GM19099 (cell line): ENCODE data around the gene CCDC192.

ENCODE experiments used
- POLR2A ChIP-seq: IDR thresholded peaks from 3 replicates; pipeline ENCODE4 v1.6.1; 2011; ENCODE audit warnings: low read depth; ENCODE audit not compliant: insufficient read length; ENCODE audit errors: extremely low read depth

CCDC192 gene

DNA sequence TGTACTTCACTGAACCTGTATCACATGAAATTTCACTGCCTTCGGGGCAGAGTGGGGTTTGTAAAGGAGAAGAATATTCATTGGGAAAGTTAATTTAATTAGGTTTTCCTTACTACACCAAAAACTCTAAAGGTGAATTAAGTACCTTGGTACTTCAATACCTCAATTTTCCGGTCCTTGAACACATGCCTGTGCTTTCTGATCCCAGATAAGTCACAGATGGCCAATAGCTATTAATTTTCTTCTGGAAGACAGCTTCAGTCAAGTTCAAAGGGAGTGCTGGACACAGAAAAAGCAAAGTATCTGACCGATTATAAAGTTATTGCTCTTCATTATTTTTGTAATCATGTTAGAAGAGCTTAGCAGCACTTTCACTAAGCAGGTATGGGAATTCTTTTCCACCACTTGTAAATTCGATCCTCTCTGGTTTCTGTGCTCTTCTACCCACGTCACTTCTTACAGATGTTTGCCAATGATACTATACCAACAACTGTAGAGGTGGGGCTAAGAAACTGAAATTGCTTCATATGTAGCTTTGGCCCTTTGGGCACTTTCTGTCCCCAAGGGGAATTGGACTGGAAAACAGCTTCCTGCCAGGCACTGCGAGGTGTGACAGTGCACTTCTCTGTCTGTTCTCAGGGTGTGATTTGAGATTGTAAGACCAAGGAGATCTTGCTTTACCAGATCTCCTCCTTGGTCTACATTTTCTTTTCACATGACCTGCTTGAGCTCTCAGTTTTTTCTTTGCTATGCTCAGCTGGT, 164.0 kb downstream of the CCDC192 start:
- no peak for TF ChIP-seq POLR2A

DNA sequence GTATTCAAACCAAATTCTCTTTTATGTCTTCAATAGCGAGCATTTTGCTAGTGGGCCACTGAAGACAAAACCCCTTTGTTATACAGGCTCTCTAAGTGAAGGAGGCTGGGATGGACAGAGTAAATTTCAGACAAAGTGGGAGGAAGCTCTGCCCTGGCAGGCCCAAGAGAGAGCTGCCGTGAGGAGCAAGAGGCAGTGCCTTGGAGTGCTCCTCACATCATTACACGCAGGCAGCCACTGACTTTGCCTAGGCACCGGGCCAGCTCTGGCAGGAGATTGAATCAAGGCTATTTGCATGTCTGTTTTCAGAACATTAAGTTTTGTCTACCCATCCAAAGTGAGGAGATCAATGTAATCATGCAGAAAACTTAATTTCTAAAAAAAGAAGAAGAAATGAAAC, 167.7 kb downstream of the CCDC192 start:
- no peak for TF ChIP-seq POLR2A

DNA sequence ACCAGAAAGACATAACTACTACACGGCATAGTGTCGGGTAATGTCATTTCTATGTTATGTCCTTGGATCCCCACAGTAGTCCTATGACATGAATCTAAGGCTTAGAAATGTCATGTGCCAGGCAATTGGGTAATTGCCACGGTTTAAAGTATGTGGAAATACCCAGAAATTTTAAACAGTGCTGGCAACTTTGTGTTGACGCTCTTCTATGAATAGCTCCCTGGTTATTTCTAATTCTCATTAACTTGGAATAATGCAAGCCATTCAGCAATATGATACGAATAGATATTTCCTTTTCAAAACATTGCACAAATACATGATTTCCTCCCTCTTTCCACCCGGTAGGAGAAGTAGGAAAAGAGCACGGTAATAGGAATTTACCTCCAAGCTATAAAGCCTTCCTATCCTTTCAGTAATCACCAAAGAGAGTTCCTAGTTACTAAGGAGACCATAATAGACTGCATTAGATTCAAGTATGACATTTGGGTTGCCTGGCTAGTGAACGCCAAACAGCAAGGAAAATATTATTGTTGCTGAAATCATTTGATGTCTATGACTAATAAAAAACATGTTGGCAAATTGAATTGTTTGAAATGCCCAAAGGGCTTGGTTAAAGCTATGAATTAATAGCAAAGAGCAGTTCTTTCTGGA, 168.4 kb downstream of the CCDC192 start:
- no peak for TF ChIP-seq POLR2A

DNA sequence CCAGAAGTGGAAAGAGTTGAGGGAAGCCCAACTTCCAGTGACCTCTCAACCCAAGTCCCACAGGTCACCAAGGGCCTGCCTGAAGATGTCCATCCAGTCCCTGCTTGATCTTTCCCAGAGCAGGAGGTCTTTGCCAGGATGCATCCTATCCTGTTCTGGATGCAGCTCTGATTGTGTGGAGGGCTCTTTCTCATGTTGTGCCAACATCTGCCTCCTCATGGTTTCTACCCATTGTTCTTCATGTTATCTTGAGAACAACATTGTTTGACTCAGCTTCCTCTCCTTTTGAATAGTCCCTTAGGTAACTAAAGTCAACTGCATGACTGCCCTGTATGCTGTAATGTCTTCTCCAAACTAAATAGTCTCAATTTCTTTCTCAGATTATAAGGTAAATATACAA, 169.3 kb downstream of the CCDC192 start:
- TF ChIP-seq POLR2A = no peak

- no peak for TF ChIP-seq POLR2A
Measured at GRCh38 chr5:127875235-127876021, 172.2 kb downstream of the CCDC192 start.

GRCh38 chr5:127876384-127876783, 173.2 kb downstream of the CCDC192 start:
- no peak for TF ChIP-seq POLR2A

DNA sequence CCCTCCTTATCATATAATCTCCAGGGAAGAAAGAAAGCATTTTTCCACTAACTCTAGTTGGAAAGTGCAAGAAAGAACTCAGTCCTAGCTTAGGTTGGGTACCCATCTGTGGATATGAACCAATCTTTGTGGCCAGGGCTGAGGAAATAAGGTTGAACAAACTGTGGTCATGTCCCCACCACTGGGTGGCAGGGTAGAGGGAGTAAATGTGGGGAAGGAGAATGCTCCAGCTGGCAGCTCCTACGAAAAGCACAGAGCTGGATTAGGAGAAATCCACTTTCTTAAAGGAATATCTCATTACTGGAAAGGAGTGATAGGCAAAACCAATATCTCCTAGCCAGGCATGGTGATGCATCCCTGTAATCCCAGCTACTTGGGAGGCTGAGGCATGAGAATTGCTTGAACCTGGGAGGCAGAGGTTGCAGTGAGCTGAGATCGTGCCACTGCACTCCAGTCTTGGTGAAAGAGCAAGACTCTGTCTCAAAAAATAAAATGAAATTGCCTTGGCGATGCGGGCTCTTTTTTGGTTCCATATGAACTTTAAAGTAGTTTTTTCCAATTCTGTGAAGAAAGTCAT, 175.1 kb downstream of the CCDC192 start:
- no peak for TF ChIP-seq POLR2A

DNA sequence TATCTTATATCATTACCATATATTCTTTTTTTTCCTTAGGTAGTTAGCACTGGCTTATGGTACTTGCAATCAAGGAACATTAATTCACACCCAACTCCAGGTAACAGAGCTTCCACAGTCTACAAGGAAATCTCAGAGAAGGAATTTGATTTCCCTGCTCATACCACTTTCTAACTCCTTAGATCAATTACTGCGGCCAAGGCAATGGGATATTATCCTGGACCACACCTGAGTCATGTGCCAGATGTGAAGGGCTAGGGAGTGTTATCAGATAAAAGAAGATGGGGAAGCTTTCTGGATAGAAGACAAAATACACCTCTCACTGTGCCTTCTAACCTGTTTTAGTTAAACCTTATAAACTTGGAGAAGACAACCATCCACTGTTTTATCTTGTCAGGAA, 181.2 kb downstream of the CCDC192 start:
- TF ChIP-seq POLR2A = no peak

- TF ChIP-seq POLR2A = no peak
Measured at GRCh38 chr5:127885176-127885575, 182.0 kb downstream of the CCDC192 start.

- no peak for TF ChIP-seq POLR2A
Measured at GRCh38 chr5:127886081-127886480, 182.9 kb downstream of the CCDC192 start.

DNA sequence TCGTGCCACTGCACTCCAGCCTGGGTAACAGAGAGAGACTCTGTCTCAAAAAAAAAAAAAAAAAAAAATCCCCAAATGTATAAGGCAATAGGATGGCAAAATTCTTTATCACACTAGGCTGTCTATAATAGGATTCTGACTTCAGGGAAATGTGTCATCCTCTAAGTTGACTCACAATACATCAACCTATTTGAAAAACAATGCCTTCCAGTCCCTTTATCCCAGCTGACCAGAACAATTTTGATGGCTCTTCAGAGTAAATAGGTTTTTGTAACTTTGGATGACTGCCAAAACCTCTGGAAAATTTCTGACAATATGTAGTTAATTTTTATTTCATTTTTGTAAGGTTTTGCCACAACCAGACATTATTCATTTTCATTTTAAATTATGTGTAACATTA, 184.1 kb downstream of the CCDC192 start:
- TF ChIP-seq POLR2A = no peak

- no peak for TF ChIP-seq POLR2A
Measured at GRCh38 chr5:127891942-127892341, 188.8 kb downstream of the CCDC192 start.

DNA sequence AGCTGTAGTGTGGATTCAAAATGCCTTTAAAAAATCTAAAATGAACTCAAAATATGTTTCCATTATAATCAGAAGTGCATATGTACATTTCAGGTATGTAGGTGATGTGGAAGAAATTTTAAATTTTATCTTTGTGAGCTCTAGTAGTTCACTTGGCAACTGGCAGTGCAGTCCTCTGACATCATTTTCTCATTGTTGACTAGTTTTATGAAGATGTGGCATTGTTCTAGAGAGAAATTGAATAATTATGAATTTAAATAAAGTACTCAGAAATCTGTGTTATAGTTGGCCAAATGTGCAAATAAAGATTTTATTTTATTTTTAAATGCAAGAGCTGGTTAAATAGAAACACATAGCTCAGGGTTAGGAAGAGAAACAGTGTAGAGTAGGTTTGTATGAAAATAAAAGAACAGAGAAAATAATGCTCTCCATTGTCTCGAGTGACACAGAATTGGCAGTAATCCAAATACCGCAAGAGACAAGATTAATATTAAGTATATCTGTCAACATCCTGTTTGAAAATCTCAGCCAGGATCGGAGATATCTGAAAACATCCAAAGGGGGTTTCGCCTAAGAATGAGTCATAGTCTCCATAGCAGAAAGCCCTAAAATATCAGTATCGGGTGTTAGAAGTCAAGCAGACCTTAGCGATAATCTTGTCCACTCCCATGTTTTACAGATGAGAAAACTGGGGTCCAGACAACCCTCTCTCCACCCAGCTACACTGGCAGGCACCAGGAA, 189.4 kb downstream of the CCDC192 start:
- TF ChIP-seq POLR2A = no peak

- TF ChIP-seq POLR2A = no peak
Measured at GRCh38 chr5:127893232-127893631, 190.0 kb downstream of the CCDC192 start.

- no peak for TF ChIP-seq POLR2A
Measured at GRCh38 chr5:127894461-127894860, 191.3 kb downstream of the CCDC192 start.
